ENCODE measurements around the gene MACF1.
"Not testable (repeated sequence)": the region's sequence is repeated elsewhere in the genome, so short reads cannot be mapped to it uniquely, and the experiment has no call there.

The MACF1 gene

GRCh38 chr1:39160703-39161102 is 43.8 kb upstream of the MACF1 start:
- POLR2A ChIA-PET: no interaction called here
- no peak overlapping the region for H3K4me3 ChIP-seq (ENCODE audit: low read depth, low read length)
- no peak for DNase-seq (ENCODE audit: low read depth, low spot score)
- CTCF ChIA-PET: interaction anchor here (0.8 to 4.1 kb wide), 3 partner anchors 9 to 31 kb away, joined by 3 to 27 read pairs (median 3); no protein-coding TSS in a partner anchor
- no peak for TF ChIP-seq CTCF (IDR thresholded peaks at IDR 0.05; ENCODE audit: insufficient read depth, low read length, missing control alignments)

DNA sequence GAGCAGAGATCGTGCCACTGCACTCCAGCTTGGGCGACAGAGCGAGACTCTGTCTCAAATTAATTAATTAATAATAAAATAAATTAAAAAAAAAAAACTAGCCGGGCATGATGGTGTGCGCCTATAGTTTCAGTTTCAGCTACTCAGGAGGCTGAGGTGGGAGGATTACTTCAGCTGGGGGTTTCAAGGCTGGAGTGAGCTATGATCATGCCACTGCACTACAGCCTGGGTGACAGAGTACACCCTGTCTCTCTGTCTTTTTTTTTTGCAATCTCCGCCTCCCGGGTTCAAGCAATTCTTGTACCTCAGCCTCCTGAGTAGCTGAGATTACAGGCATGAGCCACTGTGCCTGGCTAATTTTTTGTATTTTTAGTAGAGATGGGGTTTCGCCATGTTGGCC is 42.7 kb upstream of the MACF1 start:
- H3K4me3 ChIP-seq (ENCODE audit: low read depth, low read length); DNase-seq (ENCODE audit: low read depth, low spot score); POLR2A ChIA-PET: not testable (repeated sequence)
- CTCF ChIA-PET: interaction anchor here (1.4 kb wide), 1 partner anchor 63 kb away, joined by 6 read pairs; no protein-coding TSS in a partner anchor

DNA sequence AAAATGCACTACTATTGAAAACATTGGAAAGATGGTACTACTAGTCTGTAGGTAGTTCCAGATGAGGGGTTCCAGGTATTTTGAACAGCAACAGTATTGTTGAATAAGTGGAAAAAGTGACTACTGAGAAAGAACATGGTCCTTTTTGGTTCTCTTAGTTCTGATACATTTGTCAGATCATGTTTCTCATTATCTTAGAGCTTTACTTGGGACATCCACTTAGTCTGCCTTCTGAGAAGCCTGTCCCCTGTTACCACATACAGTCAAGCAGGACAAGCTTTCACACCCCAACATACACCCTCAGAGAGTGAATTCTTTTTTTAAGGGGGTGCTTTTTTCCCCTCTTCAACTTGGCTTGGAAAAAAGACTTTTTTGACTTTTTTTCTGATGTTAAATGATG is 41.0 kb upstream of the MACF1 start:
- CTCF ChIA-PET: interaction anchor here (2.0 kb wide), 1 partner anchor 29 kb away, joined by 14 read pairs; no protein-coding TSS in a partner anchor
- no peak for TF ChIP-seq CTCF (IDR thresholded peaks at IDR 0.05; ENCODE audit: insufficient read depth, low read length, missing control alignments)
- DNase-seq (ENCODE audit: low read depth, low spot score): no peak
- H3K4me3 ChIP-seq (ENCODE audit: low read depth, low read length): no peak overlapping the region
- POLR2A ChIA-PET: no interaction called here

DNA sequence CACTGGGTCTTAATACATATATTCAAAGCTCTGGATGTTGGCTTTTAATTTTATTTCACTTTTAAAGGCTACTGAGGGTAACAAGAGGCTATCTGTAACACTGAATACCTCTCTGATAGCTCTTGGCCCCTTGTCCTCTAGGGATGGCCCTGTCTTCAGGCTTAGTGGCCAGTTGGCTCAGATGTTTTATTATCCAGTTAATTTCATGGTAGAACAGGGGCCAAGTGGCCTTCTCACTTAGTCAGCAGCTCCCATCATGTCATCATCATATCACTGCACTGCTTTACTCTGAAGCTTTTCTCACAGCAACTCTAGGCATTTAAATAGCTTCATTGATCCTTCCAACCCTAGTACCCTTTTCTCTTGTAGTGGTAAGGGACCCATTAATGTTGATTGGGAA is 40.2 kb upstream of the MACF1 start:
- POLR2A ChIA-PET: interaction anchor here (0.6 kb wide), 1 partner anchor 41 kb away, joined by 3 read pairs; the partner anchor contains the start of gene MACF1
- DNase-seq (ENCODE audit: low read depth, low spot score): no peak
- H3K4me3 ChIP-seq (ENCODE audit: low read depth, low read length): no peak overlapping the region
- CTCF ChIA-PET: interaction anchor here (0.6 to 2.0 kb wide), 6 partner anchors 9 to 28 kb away, joined by 3 to 14 read pairs (median 4); no protein-coding TSS in a partner anchor
- TF ChIP-seq CTCF (IDR thresholded peaks at IDR 0.05; ENCODE audit: insufficient read depth, low read length, missing control alignments): no peak

GRCh38 chr1:39165049-39165448 is 39.4 kb upstream of the MACF1 start:
- ChIA-PET CTCF (interaction anchor here (0.8 to 2.0 kb wide), 6 partner anchors 8 to 29 kb away, joined by 3 to 14 read pairs (median 4); no protein-coding TSS in a partner anchor), POLR2A (interaction anchor here (0.6 to 1.1 kb wide), 2 partner anchors 23 to 40 kb away, joined by 3 to 4 read pairs; partner anchors contain the start of gene MACF1)
- no peak overlapping the region for H3K4me3 ChIP-seq (ENCODE audit: low read depth, low read length)
- no peak for TF ChIP-seq CTCF (IDR thresholded peaks at IDR 0.05; ENCODE audit: insufficient read depth, low read length, missing control alignments)
- no peak for DNase-seq (ENCODE audit: low read depth, low spot score)

DNA sequence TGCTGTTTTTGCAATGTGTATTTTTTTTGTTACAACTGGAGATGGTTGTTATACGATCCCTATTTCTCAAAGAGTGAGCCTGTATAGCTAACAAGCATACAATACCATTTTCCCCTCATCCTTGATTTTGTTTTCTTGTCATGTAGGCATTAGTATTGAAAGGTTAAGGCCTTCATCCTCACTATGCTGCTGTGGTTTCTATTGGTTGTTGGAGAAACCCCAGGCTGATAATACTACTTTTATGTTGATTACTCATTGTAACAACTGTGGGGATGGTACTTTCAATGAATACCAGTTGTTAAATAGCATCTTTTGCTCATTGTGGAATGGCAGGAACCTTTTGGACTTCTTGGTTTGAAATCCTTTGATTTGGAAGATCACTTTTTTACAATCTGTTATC is 39.0 kb upstream of the MACF1 start:
- no peak for DNase-seq (ENCODE audit: low read depth, low spot score)
- TF ChIP-seq CTCF (IDR thresholded peaks at IDR 0.05; ENCODE audit: insufficient read depth, low read length, missing control alignments): no peak
- CTCF ChIA-PET: interaction anchor here (0.9 to 2.0 kb wide), 3 partner anchors 14 to 27 kb away, joined by 3 to 14 read pairs (median 6); no protein-coding TSS in a partner anchor
- H3K4me3 ChIP-seq (ENCODE audit: low read depth, low read length): no peak overlapping the region
- POLR2A ChIA-PET: interaction anchor here (1.1 kb wide), 1 partner anchor 23 kb away, joined by 4 read pairs; no protein-coding TSS in a partner anchor

Data from AG04449 (cell line).